SK-N-MC (cell line): Measurements from ENCODE around the gene PAK1IP1.
"Not testable (repeated sequence)": the region's sequence is repeated elsewhere in the genome, so short reads cannot be mapped to it uniquely, and the experiment has no call there.

Experiments used
- DNase-seq: peaks from one replicate; pipeline ENCODE4 v3.0.0-alpha.2; 2011; ENCODE audit warnings: low read depth, low spot score
- H3K27ac ChIP-seq: fragments of 200-600 bp; sonication (generic); 2 replicates; pipeline ENCODE4 v1.5.1; 2016; ENCODE audit warnings: mixed run types
- H3K36me3 ChIP-seq: fragments of 200-600 bp; sonication (generic); 2 replicates; pipeline ENCODE4 v1.6.1; 2017; ENCODE audit warnings: antibody characterized with exemption, low read length, mixed read lengths; ENCODE audit not compliant: insufficient read depth
- H3K4me3 ChIP-seq: fragments of 200-600 bp; sonication (generic); 2 replicates; pipeline ENCODE4 v1.5.1; 2016
- H3K9ac ChIP-seq: fragments of 200-600 bp; sonication (generic); 2 replicates; pipeline ENCODE4 v1.8.0; 2017; ENCODE audit warnings: mixed run types, mixed read lengths; ENCODE audit not compliant: insufficient read length
- H3K9me3 ChIP-seq: fragments of 200-600 bp; sonication (generic); 2 replicates; pipeline ENCODE4 v1.6.1; 2017; ENCODE audit warnings: low read depth, mild to moderate bottlenecking, antibody characterized with exemption, low read length, moderate library complexity, mixed read lengths
- EZH2 ChIP-seq: fragments of 200-600 bp; sonication (generic); IDR thresholded peaks from one replicate; pipeline ENCODE4 v1.6.1; 2017; ENCODE audit warnings: antibody characterized with exemption
- FOXP2 ChIP-seq: optimal IDR thresholded peaks from 2 replicates; pipeline ENCODE3; 2011; ENCODE audit warnings: mild to moderate bottlenecking, moderate library complexity; ENCODE audit not compliant: insufficient read depth; ENCODE audit errors: extremely low read length, control extremely low read depth
- POLR2AphosphoS5 ChIP-seq: IDR thresholded peaks from 2 replicates; pipeline ENCODE4 v1.6.1; 2012; ENCODE audit warnings: mild to moderate bottlenecking, low read depth, low read length, borderline replicate concordance

PAK1IP1 gene

GRCh38 chr6:10694302-10695085 lies at the start of gene PAK1IP1, which contains the start of gene C6orf52:
PAK1IP1 (plus strand) TSS chr6:10694972; CDS start chr6:10694986, 14 bp downstream.
C6orf52 (minus strand) TSS chr6:10694616; CDS start chr6:10687550, 7,066 bp downstream.
- Histone ChIP-seq H3K9ac (peak within 1 kb of the TSS; percentile 95), H3K36me3 (peaks cover 27% of the 10 kb centered on the region), H3K27ac (peak within 1 kb of the TSS; percentile 98), H3K4me3 (peak within 1 kb of the TSS; percentile 88), H3K9me3 (no peaks in the 10 kb centered on the region)
- TF ChIP-seq POLR2AphosphoS5 = peak; percentile 99
- TF ChIP-seq EZH2 = no peak
- DNase-seq = peak; percentile 90

- H3K27ac ChIP-seq = no peak overlapping the region
- H3K9me3 ChIP-seq = no peaks in the 10 kb centered on the region
- TF ChIP-seq EZH2 (no peak), POLR2AphosphoS5 (no peak), FOXP2 (no peak)
- no peak for DNase-seq
- no peaks in the 10 kb centered on the region for H3K36me3 ChIP-seq
- no peak overlapping the region for H3K9ac ChIP-seq
- no peak overlapping the region for H3K4me3 ChIP-seq
These were observed 39.2 kb upstream of the PAK1IP1 start for GRCh38 chr6:10655508-10656055.

- peak overlapping the region; percentile 55 for H3K4me3 ChIP-seq
- H3K9ac ChIP-seq = no peak overlapping the region
- no peak for DNase-seq
These were observed 35.7 kb upstream of the PAK1IP1 start for GRCh38 chr6:10658910-10659698.

GRCh38 chr6:10659699-10660348 lies 34.9 kb upstream of the PAK1IP1 start:
- H3K4me3 ChIP-seq = peak overlapping the region; percentile 55
- H3K9ac ChIP-seq = no peak overlapping the region
- H3K9me3 ChIP-seq = no peaks in the 10 kb centered on the region
- no peak for DNase-seq
- no peak overlapping the region for H3K27ac ChIP-seq
- TF ChIP-seq POLR2AphosphoS5 = no peak
- no peak for TF ChIP-seq FOXP2
- TF ChIP-seq EZH2 = no peak
- H3K36me3 ChIP-seq = no peaks in the 10 kb centered on the region

More at GRCh38 chr6:10658910-10659698, 35.7 kb upstream of the PAK1IP1 start:
- Histone ChIP-seq H3K9me3 (no peaks in the 10 kb centered on the region), H3K36me3 (no peaks in the 10 kb centered on the region), H3K27ac (no peak overlapping the region)
- TF ChIP-seq EZH2 (no peak), POLR2AphosphoS5 (no peak), FOXP2 (no peak)

- H3K9ac ChIP-seq, H3K4me3 ChIP-seq, H3K27ac ChIP-seq, H3K36me3 ChIP-seq, DNase-seq, H3K9me3 ChIP-seq: not testable (repeated sequence)
These were observed 34.2 kb upstream of the PAK1IP1 start for GRCh38 chr6:10660431-10661191.

GRCh38 chr6:10662207-10662606 lies 32.6 kb upstream of the PAK1IP1 start:
- Histone ChIP-seq H3K9ac (no peak overlapping the region), H3K4me3 (no peak overlapping the region), H3K36me3 (no peaks in the 10 kb centered on the region), H3K27ac (no peak overlapping the region), H3K9me3 (no peaks in the 10 kb centered on the region)
- no peak for TF ChIP-seq POLR2AphosphoS5
- no peak for TF ChIP-seq FOXP2
- no peak for DNase-seq

- no peak for DNase-seq
- Histone ChIP-seq H3K27ac (no peak overlapping the region), H3K9me3 (no peaks in the 10 kb centered on the region), H3K36me3 (no peaks in the 10 kb centered on the region), H3K4me3 (no peak overlapping the region), H3K9ac (no peak overlapping the region)
- no peak for TF ChIP-seq FOXP2
- no peak for TF ChIP-seq POLR2AphosphoS5
- no peak for TF ChIP-seq EZH2
These were observed 32.0 kb upstream of the PAK1IP1 start for GRCh38 chr6:10662742-10663141.

GRCh38 chr6:10665595-10665994 lies 29.2 kb upstream of the PAK1IP1 start:
- not testable (repeated sequence) for H3K27ac ChIP-seq, H3K9me3 ChIP-seq, H3K36me3 ChIP-seq, H3K4me3 ChIP-seq, DNase-seq, H3K9ac ChIP-seq
